Activated T-cell treated with anti-CD3 and anti-CD28 coated beads, Interleukin-2, amount 50 U/mL, for 72 hours (primary cell): ENCODE results near the gene SH2B3. TPM values are rescaled to one million over a fixed set of nuclear protein-coding genes. Genes with fewer than 3 reads are reported as not detected.
"Not testable (repeated sequence)": the region's sequence is repeated elsewhere in the genome, so short reads cannot be mapped to it uniquely, and the experiment has no call there.

ENCODE experiments used
- ATAC-seq, 2 donors: fragments of 150-1000 bp; cut with Tn5 transposase; replicated peaks in 1 of 2; 2 replicates each; pipeline ENCODE4 v1.10.0; 2021; ENCODE audit warnings: moderate library complexity in 2 of 2, mild to moderate bottlenecking in 1 of 2
- DNase-seq, 2 donors: peaks; one replicate each; pipeline ENCODE4 v3.0.0; 2021 to 2022; ENCODE audit warnings: mixed read lengths in 1 of 2
- H3K27ac Mint-ChIP-seq: one replicate; pipeline ENCODE4 v1.8.0; 2022; ENCODE audit warnings: mild to moderate bottlenecking, moderate library complexity, mixed read lengths
- H3K27me3 Mint-ChIP-seq: one replicate; pipeline ENCODE4 v1.8.0; 2022; ENCODE audit warnings: low read depth, mixed read lengths
- H3K36me3 Mint-ChIP-seq, 2 donors: one replicate each; pipeline ENCODE4 v1.8.0; 2022; ENCODE audit warnings: mixed read lengths in 2 of 2, mild to moderate bottlenecking in 1 of 2; ENCODE audit not compliant: insufficient read depth in 2 of 2
- H3K4me1 Mint-ChIP-seq: one replicate; pipeline ENCODE4 v1.8.0; 2022; ENCODE audit warnings: low read depth, mixed read lengths
- H3K4me3 Mint-ChIP-seq, 2 donors: one replicate each; pipeline ENCODE4 v1.8.0; 2022; ENCODE audit warnings: mild to moderate bottlenecking in 2 of 2, mixed read lengths in 2 of 2, moderate library complexity in 2 of 2
- H3K9me3 Mint-ChIP-seq, 2 donors: one replicate each; pipeline ENCODE4 v1.8.0; 2022; ENCODE audit warnings: mixed read lengths in 2 of 2
- total RNA-seq, 2 donors: library from RNA; stranded (reverse); gene quantifications; one replicate each; pipeline ENCODE4 v1.2.3, GENCODE V29; 2022

SH2B3 gene
- total RNA-seq, 2 donors from 2014 or later: 33.3 to 37.4 TPM

DNA sequence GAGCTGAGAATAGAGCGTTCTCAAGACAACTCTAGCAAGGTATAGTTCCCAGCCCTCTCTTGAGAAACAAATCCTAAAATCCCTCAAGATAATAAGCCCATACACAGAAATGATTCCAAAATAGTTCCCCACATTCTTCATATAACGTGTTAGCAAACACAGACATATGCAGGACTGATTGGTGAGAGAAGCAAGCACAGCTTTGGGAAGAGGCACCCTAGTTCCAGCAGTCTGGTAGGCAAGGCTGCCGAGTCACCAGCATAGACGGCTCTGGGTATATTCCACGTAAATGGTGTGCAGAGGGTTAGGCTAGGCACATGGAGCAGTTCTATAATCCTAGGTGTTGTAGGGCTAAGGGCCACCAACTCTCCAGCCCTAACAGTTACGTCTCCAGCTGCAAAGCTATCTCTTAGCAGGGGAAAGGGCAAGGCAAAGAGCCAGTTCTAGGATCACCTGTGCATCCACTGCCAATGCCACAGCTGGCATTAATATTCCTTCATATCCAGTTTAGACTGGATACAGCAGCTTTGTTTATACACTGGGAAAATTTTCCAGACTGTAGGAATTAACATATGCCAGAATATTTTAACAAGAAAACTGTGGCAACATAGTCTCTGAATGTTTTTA lies 52.9 kb downstream of the SH2B3 start:
- no peak overlapping the region for H3K27ac Mint-ChIP-seq

GRCh38 chr12:111460111-111460510 lies 54.4 kb downstream of the SH2B3 start:
- not testable (repeated sequence) for H3K4me3 Mint-ChIP-seq, H3K27me3 Mint-ChIP-seq, H3K27ac Mint-ChIP-seq, H3K9me3 Mint-ChIP-seq, H3K4me1 Mint-ChIP-seq, ATAC-seq, DNase-seq
- H3K36me3 Mint-ChIP-seq: peaks cover 0 to 12% of the 10 kb centered on the region in 2 donors

More for the DNA sequence above, 52.9 kb downstream of the SH2B3 start:
- H3K4me1 Mint-ChIP-seq: no peaks in the 10 kb centered on the region
- no peak overlapping the region for H3K4me3 Mint-ChIP-seq
- ATAC-seq (no peak), DNase-seq (no peak)
- peaks cover 0 to 10% of the 10 kb centered on the region in 2 donors for H3K36me3 Mint-ChIP-seq
- no peaks in the 10 kb centered on the region for H3K9me3 Mint-ChIP-seq
- H3K27me3 Mint-ChIP-seq: no peaks in the 10 kb centered on the region

GRCh38 chr12:111462210-111462769 lies 56.6 kb downstream of the SH2B3 start:
- Mint-ChIP-seq H3K36me3 (peaks cover 0 to 9% of the 10 kb centered on the region in 2 donors), H3K4me1 (no peaks in the 10 kb centered on the region), H3K27ac (no peak overlapping the region), H3K27me3 (no peaks in the 10 kb centered on the region), H3K9me3 (no peaks in the 10 kb centered on the region), H3K4me3 (no peak overlapping the region)
- no peak for DNase-seq
- ATAC-seq: no peak

GRCh38 chr12:111467092-111467856 lies 61.6 kb downstream of the SH2B3 start:
- H3K9me3 Mint-ChIP-seq: no peaks in the 10 kb centered on the region
- H3K4me3 Mint-ChIP-seq: no peak overlapping the region
- no peak for ATAC-seq
- no peak overlapping the region for H3K27ac Mint-ChIP-seq
- DNase-seq: no peak
- H3K4me1 Mint-ChIP-seq: no peaks in the 10 kb centered on the region
- H3K27me3 Mint-ChIP-seq: no peaks in the 10 kb centered on the region
- H3K36me3 Mint-ChIP-seq: peaks cover 2 to 5% of the 10 kb centered on the region in 2 donors

GRCh38 chr12:111467857-111468241 lies 62.1 kb downstream of the SH2B3 start:
- Mint-ChIP-seq H3K27me3 (no peaks in the 10 kb centered on the region), H3K36me3 (peaks cover 2 to 5% of the 10 kb centered on the region in 2 donors), H3K9me3 (no peaks in the 10 kb centered on the region), H3K27ac (no peak overlapping the region), H3K4me3 (no peak overlapping the region), H3K4me1 (no peaks in the 10 kb centered on the region)
- ATAC-seq (no peak), DNase-seq (no peak)

- H3K9me3 Mint-ChIP-seq: no peaks in the 10 kb centered on the region
- DNase-seq (no peak), ATAC-seq (no peak)
- H3K36me3 Mint-ChIP-seq: peaks cover 6 to 12% of the 10 kb centered on the region in 2 donors
- no peak overlapping the region for H3K27ac Mint-ChIP-seq
- H3K4me3 Mint-ChIP-seq: no peak overlapping the region
- no peaks in the 10 kb centered on the region for H3K4me1 Mint-ChIP-seq
- H3K27me3 Mint-ChIP-seq: no peaks in the 10 kb centered on the region
Observed at GRCh38 chr12:111469401-111469800, 63.7 kb downstream of the SH2B3 start.

DNA sequence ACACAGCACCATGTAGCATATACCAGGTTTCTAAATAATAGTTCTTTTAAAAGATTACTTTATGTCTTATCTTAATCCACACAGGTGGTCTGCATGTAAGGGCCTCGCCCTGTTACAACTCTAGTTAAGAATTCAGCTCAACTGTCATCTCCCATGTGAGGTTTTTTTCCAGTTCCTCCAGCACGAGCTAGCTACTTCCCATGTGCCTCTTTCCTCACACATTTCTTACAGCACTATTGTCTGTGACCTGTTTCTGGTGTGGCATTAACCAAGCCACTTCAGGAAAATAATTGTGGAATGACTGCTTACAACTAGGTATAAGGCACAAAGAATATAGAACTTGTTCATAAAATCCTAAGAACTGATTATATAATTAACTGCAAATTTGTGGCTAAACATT lies 65.5 kb downstream of the SH2B3 start:
- DNase-seq: no peak
- Mint-ChIP-seq H3K4me1 (no peaks in the 10 kb centered on the region), H3K9me3 (no peaks in the 10 kb centered on the region), H3K4me3 (no peak overlapping the region), H3K27ac (no peak overlapping the region), H3K27me3 (no peaks in the 10 kb centered on the region), H3K36me3 (peaks cover 6 to 8% of the 10 kb centered on the region in 2 donors)
- ATAC-seq: no peak

GRCh38 chr12:111482462-111482861 lies 76.7 kb downstream of the SH2B3 start:
- Mint-ChIP-seq H3K36me3 (peaks cover 1 to 15% of the 10 kb centered on the region in 2 donors), H3K27me3 (no peaks in the 10 kb centered on the region), H3K4me3 (no peak overlapping the region), H3K27ac (no peak overlapping the region), H3K4me1 (no peaks in the 10 kb centered on the region), H3K9me3 (no peaks in the 10 kb centered on the region)
- DNase-seq (no peak), ATAC-seq (no peak)

GRCh38 chr12:111488271-111488670 lies 82.5 kb downstream of the SH2B3 start:
- Mint-ChIP-seq H3K4me3 (no peak overlapping the region), H3K9me3 (no peaks in the 10 kb centered on the region), H3K36me3 (peaks cover 1 to 16% of the 10 kb centered on the region in 2 donors), H3K27ac (no peak overlapping the region), H3K27me3 (no peaks in the 10 kb centered on the region), H3K4me1 (no peaks in the 10 kb centered on the region)
- ATAC-seq: no peak
- no peak for DNase-seq

DNA sequence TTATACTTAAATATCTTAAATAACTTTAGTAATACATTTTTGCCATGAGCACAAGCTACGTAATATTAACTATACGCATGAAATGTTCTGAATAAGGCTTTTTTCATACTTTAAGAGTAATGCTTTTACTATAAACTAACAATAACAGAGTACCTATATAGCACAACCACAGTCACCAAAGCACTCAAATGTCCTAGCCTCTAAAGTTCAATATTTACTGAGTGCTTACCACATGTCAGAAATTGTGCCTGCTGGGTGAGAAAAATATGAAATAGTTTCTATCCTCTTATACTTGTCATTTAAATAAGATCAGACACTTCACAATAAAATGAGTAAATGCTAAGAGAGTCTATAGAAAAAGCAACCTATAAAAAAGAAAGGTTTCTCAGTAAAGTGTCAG lies 83.1 kb downstream of the SH2B3 start:
- no peak for ATAC-seq

DNA sequence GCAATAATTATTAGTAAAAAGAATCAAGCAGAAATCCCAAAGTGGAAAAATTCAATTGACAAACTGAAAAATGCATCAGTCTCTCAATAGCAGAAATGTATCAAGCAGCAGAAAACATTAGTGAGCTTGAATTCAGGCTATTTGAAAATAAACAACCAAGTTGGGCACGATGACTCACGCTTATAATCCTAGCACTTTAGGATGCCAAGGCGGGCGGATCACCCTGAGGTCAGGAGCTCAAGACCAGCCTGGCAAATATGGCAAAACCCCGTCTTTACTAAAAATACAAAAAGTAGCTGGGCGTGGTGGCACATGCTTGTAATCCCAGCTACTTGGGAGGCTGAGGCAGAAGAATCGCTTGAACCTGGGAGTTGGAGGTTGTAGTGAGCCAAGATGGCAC lies 87.3 kb downstream of the SH2B3 start:
- not testable (repeated sequence) for DNase-seq, ATAC-seq, H3K27ac Mint-ChIP-seq

More for the DNA sequence above, 83.1 kb downstream of the SH2B3 start:
- Mint-ChIP-seq H3K9me3 (no peaks in the 10 kb centered on the region), H3K27me3 (no peaks in the 10 kb centered on the region), H3K27ac (peak overlapping the region; percentile 8), H3K4me1 (no peaks in the 10 kb centered on the region), H3K36me3 (peaks cover 1 to 13% of the 10 kb centered on the region in 2 donors), H3K4me3 (no peak overlapping the region)
- DNase-seq: no peak

DNA sequence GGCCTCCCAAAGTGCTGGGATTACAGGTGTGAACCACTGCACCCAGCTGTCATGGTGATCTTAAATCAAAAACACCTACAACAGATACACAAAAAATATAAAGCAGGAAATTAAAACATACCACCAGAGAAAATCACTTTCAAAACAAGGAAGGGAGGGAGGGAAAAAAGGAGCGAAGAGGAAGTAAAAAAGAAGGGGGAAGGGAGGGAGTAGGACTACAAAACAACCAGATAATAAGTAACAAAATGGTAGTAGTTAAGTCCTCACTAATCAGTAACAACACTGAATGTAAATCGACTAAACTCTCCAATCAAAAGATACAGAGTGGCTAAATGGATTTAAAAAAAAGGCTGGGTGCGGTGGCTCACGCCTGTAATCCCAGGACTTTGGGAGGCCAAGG lies 89.0 kb downstream of the SH2B3 start:
- H3K4me3 Mint-ChIP-seq: no peak overlapping the region
- H3K36me3 Mint-ChIP-seq: peaks cover 0 to 21% of the 10 kb centered on the region in 2 donors
- ATAC-seq (no peak), DNase-seq (no peak)
- H3K9me3 Mint-ChIP-seq: no peaks in the 10 kb centered on the region
- no peak overlapping the region for H3K27ac Mint-ChIP-seq
- no peaks in the 10 kb centered on the region for H3K4me1 Mint-ChIP-seq
- no peaks in the 10 kb centered on the region for H3K27me3 Mint-ChIP-seq

More for the DNA sequence above, 87.3 kb downstream of the SH2B3 start:
- H3K4me1 Mint-ChIP-seq, H3K27me3 Mint-ChIP-seq, H3K4me3 Mint-ChIP-seq, H3K9me3 Mint-ChIP-seq: not testable (repeated sequence)
- H3K36me3 Mint-ChIP-seq: peaks cover 0 to 20% of the 10 kb centered on the region in 2 donors
